Nephron (organoid): Measurements from ENCODE around the gene KMT2E.
A peak's percentile ranks its signal among the peaks of the same experiment; 100 is the strongest.

Experiments used
- H3K27ac Mint-ChIP-seq, 3 experiments: 2 replicates each; pipeline ENCODE4 v1.8.0; 2020; ENCODE audit warnings: mixed read lengths in 3 of 3, mild to moderate bottlenecking in 2 of 3, moderate library complexity in 1 of 3
- H3K27me3 Mint-ChIP-seq: 2 replicates; pipeline ENCODE4 v1.8.0; 2021; ENCODE audit warnings: low read depth, mild to moderate bottlenecking, moderate library complexity, mixed read lengths
- H3K36me3 Mint-ChIP-seq: 2 replicates; pipeline ENCODE4 v1.8.0; 2020; ENCODE audit warnings: low read depth, mixed read lengths
- H3K4me1 Mint-ChIP-seq: 2 replicates; pipeline ENCODE4 v1.8.0; 2020; ENCODE audit warnings: mixed read lengths
- H3K4me3 Mint-ChIP-seq, 3 experiments: 2 replicates each; pipeline ENCODE4 v1.8.0; 2020; ENCODE audit warnings: mild to moderate bottlenecking in 3 of 3, mixed read lengths in 3 of 3, moderate library complexity in 2 of 3
- H3K9me3 Mint-ChIP-seq: 2 replicates; pipeline ENCODE4 v1.8.0; 2020; ENCODE audit warnings: mixed read lengths
- CTCF ChIP-seq, 3 experiments: fragments of 200-600 bp; sonication (generic); IDR thresholded peaks; one replicate each; pipeline ENCODE4 v1.5.0; 2021; ENCODE audit warnings: antibody characterized with exemption in 3 of 3; ENCODE audit not compliant: unreplicated experiment in 3 of 3

Gene KMT2E

GRCh38 chr7:105014693-105015389 is 836 bp downstream of the KMT2E start:
- H3K4me1 Mint-ChIP-seq: peaks cover 33% of the 10 kb centered on the region
- peak overlapping the region; percentile 93 to 99 (median 98) for H3K4me3 Mint-ChIP-seq

GRCh38 chr7:105015390-105015965 is 1.5 kb downstream of the KMT2E start:
- peaks cover 27% of the 10 kb centered on the region for H3K4me1 Mint-ChIP-seq
- H3K36me3 Mint-ChIP-seq: peaks cover under 1% of the 10 kb centered on the region
- TF ChIP-seq CTCF (IDR thresholded peaks at IDR 0.05; ENCODE audit: unreplicated experiment in 3 of 3): no peak
- H3K27ac Mint-ChIP-seq: peak overlapping the region; percentile 100
- peak overlapping the region; percentile 93 to 99 (median 98) for H3K4me3 Mint-ChIP-seq
- H3K9me3 Mint-ChIP-seq: no peaks in the 10 kb centered on the region
- H3K27me3 Mint-ChIP-seq: peaks cover 3% of the 10 kb centered on the region

More at GRCh38 chr7:105014693-105015389, 836 bp downstream of the KMT2E start:
- no peaks in the 10 kb centered on the region for H3K9me3 Mint-ChIP-seq
- H3K36me3 Mint-ChIP-seq: peaks cover 6% of the 10 kb centered on the region
- TF ChIP-seq CTCF (IDR thresholded peaks at IDR 0.05; ENCODE audit: unreplicated experiment in 3 of 3): no peak
- peak overlapping the region; percentile 100 for H3K27ac Mint-ChIP-seq
- H3K27me3 Mint-ChIP-seq: peaks cover 3% of the 10 kb centered on the region

GRCh38 chr7:105016068-105016708 is 2.2 kb downstream of the KMT2E start:
- Mint-ChIP-seq H3K36me3 (no peaks in the 10 kb centered on the region), H3K4me1 (peaks cover 30% of the 10 kb centered on the region), H3K4me3 (peak overlapping the region; percentile 93 to 99 (median 98)), H3K9me3 (no peaks in the 10 kb centered on the region), H3K27ac (peak overlapping the region; percentile 100), H3K27me3 (peaks cover 3% of the 10 kb centered on the region)
- no peak for TF ChIP-seq CTCF (IDR thresholded peaks at IDR 0.05; ENCODE audit: unreplicated experiment in 3 of 3)

- peaks cover under 1% of the 10 kb centered on the region for H3K27me3 Mint-ChIP-seq
- no peak for TF ChIP-seq CTCF (IDR thresholded peaks at IDR 0.05; ENCODE audit: unreplicated experiment in 3 of 3)
- peak overlapping the region; percentile 93 to 99 (median 98) for H3K4me3 Mint-ChIP-seq
- H3K4me1 Mint-ChIP-seq: peaks cover 38% of the 10 kb centered on the region
- H3K9me3 Mint-ChIP-seq: no peaks in the 10 kb centered on the region
- H3K36me3 Mint-ChIP-seq: no peaks in the 10 kb centered on the region
- peak overlapping the region; percentile 100 for H3K27ac Mint-ChIP-seq
These were observed 3.0 kb downstream of the KMT2E start for GRCh38 chr7:105016709-105017656.

- Mint-ChIP-seq H3K36me3 (no peaks in the 10 kb centered on the region), H3K27me3 (no peaks in the 10 kb centered on the region), H3K27ac (peak overlapping the region; percentile 100), H3K9me3 (no peaks in the 10 kb centered on the region), H3K4me3 (peak overlapping the region; percentile 93 to 99 (median 98)), H3K4me1 (peaks cover 46% of the 10 kb centered on the region)
- no peak for TF ChIP-seq CTCF (IDR thresholded peaks at IDR 0.05; ENCODE audit: unreplicated experiment in 3 of 3)
These were observed 3.8 kb downstream of the KMT2E start for GRCh38 chr7:105017657-105018365.
